NCI-H1048 (cell line): ENCODE measurements around the gene RTF1.
"Not testable (repeated sequence)": the region's sequence is repeated elsewhere in the genome, so short reads cannot be mapped to it uniquely, and the experiment has no call there.

Experiments
- DNase-seq: peaks from one replicate; lab custom pipeline; 2025; lab: John Stamatoyannopoulos, UW

RTF1 gene

DNA sequence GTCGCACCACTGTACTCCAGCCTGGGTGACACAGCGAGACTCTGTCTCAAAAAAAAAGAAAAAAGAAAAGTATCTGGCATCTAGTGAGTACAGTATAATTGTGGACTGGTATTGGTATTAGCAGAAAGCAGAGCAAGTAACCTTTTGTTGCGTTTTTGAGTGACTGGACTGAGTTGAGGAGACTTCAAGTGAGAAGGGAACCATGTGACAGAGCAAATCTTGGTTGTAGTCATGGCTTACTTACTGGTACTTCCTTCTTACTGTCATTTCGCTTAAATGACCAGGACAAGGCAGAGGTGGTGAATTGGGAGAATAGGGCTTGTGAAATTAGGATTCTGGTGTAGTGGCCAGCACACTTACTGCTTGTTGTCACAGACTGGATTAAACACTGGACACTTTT lies 20.6 kb downstream of the RTF1 start:
- no peak for DNase-seq

DNA sequence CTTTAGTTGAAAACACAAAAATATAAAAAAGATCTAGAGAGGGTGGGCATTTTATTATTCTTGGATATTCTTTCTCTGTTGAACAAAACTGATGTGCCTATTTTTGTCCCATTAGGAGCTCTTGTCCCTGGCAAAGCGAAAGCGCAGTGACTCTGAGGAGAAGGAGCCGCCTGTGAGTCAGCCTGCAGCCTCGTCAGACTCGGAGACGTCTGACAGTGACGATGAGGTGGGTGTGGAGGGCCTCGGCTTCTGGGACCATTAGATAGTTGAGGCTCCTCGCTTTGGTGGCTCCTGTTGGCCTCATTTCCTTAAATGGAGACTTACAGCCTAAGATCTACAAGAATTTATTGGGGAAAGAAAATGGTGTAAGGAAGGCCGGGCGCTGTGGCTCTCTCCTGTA lies 21.3 kb downstream of the RTF1 start:
- no peak for DNase-seq

DNA sequence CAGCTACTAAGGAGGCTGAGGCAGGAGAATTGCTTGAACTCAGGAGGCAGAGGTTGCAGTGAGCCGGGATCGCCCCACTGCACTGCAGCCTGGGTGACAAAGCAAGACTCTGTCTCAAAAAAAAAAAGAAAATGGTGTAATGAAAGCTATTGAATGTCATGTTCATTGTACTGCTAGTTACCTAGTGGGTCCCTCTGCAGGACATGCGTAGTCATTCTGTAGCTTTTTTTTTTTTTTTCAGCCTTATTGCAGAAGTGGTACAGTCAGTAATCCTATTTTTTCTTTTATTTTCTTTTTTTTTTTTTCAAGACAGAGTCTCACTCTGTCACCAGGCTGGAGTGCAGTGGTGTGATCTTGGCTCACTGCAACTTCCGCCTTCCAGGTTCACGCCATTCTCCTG lies 21.9 kb downstream of the RTF1 start:
- not testable (repeated sequence) for DNase-seq

DNA sequence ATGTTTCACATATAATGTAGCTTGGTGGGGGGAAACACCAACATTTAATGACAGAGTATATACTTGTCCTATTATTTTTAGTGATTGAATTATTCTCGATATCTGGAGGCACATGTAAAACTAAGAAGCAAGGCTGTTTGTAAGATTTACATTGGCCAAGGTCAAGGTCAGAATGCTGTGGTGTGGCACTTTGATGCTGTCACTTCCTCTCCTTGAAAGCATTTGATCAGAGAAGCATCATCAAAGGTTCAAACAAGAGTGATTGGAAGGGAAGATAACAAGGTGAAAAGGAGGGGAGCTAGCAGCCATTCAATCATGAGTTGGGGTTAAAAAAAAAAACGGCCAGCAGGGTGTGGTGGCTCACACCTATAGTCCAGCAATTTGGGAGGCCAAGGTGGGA lies 26.4 kb downstream of the RTF1 start:
- DNase-seq = no peak

GRCh38 chr15:41445399-41445798 lies 28.5 kb downstream of the RTF1 start:
- DNase-seq = no peak

- no peak for DNase-seq
These were observed 45.3 kb downstream of the RTF1 start for GRCh38 chr15:41462084-41462795.

DNA sequence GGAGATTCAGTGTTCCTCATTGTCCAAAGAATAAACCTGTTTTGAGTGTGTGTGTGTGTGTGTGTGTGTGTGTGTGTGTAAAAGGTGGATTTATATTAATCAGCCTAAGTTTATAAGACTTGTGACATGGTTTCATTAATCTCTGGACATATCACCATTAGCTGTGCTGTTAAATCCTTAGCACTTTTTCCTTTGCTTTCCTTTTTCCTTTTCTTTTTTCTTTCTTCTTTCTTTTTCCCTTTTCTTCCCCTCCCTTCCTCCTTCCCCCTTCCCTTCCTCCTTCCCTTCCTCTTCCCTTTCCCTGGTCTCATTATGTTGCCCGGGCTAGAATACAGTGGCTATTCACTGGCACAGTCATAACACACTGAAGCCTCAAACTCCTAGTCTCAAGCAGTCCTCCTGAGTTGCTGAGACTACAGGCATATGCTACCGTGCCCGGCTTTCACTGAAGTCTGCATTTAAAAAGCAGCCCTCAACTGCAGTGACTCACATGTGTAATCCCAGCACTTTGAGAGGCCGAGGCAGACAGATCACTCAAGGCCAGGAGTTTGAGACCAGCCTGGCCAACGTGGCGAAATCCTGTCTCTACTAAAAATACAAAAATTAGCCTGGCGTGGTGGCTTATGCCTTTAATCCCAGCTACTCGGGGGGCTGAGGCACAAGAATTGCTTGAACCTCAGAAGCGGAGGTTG lies 48.1 kb downstream of the RTF1 start:
- DNase-seq = no peak

GRCh38 chr15:41465822-41466421 lies 49.0 kb downstream of the RTF1 start:
- no peak for DNase-seq

GRCh38 chr15:41466711-41467110 lies 49.8 kb downstream of the RTF1 start:
- no peak for DNase-seq

DNA sequence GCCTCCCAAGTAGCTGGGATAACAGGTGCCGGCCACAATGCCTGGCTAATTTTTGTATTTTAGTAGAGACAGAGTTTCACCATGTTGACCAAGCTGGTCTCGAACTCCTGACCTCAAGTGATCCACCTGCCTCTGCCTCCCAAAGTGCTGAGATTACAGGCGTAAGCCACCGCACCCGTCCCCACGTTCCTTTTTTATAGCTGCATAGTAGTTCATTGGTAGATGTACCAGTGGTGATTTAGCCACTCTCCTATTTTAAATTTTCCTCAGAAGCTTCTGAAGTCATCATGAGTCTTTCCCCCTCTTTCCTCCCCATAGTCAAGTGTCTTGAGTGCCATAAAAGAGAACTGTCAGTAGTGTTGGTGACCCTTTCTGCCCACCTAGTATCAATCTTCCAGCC lies 52.7 kb downstream of the RTF1 start:
- DNase-seq = not testable (repeated sequence)

DNA sequence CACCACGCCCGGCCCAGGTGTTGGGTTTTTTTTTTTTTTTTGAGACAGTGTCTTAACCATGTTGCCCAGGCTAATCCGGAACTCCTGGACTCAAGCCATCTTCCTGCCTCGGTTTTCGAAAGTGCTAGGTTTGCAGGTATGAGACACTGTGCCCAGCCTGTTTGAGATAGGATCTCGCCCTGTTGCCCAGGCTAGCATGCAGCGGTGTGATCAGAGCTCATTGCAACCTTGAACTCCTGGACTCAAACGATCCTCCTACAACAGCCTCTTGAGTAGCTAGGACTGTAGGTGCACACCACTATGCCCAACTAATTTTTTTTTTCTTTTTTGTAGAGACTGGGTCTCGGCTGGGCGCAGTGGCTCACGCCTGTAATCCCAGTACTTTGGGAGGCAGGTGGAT lies 56.5 kb downstream of the RTF1 start:
- no peak for DNase-seq

- DNase-seq = no peak
These were observed 57.5 kb downstream of the RTF1 start for GRCh38 chr15:41474436-41474835.

DNA sequence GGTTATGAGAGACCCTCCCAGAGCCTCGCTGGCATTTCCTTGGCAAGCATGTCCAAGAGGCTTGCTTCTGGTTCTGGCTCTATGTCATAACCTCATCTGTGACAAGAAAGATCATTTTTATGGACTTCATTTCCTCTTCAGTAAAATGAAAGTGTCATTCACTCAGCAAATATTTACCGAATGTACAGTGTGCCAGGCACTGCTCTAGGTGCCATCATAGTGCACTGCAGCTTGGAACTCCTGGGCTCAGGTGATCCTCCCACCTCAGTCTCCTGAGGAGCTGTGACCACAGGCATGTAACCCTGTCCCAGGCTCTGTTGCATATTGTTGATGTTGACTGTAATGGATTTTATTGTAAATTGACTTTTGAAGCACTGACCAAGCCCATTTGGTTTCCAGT lies 58.0 kb downstream of the RTF1 start:
- no peak for DNase-seq

DNA sequence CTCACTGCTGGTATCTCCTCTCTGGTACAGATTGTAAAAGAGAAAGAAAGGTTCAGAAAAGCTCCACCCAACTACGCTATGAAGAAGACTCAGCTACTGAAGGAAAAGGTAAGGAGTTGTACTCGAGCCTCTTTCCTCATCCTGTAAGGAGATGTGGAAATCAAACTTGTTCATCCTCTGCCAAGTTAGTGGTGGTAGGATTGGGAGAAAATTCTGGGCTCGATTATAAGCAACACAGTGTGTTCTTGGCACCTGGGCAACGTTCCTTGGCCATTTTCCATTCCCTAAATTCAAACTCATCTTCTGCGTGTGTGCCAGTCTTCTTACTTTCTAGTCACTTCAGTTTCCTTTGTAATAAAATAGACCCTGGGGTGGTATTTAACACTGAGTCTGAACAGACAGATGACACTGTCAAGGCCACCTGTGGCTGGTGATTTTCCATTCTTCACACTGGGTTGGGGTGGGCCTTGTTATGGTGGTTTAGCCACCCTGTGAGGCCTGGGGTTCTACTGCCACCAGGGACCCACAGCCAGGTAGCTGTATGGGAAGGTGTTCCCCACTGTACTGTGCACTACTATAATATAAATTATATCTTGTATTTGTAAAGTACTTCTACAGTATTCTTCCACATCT lies 59.6 kb downstream of the RTF1 start:
- no peak for DNase-seq

DNA sequence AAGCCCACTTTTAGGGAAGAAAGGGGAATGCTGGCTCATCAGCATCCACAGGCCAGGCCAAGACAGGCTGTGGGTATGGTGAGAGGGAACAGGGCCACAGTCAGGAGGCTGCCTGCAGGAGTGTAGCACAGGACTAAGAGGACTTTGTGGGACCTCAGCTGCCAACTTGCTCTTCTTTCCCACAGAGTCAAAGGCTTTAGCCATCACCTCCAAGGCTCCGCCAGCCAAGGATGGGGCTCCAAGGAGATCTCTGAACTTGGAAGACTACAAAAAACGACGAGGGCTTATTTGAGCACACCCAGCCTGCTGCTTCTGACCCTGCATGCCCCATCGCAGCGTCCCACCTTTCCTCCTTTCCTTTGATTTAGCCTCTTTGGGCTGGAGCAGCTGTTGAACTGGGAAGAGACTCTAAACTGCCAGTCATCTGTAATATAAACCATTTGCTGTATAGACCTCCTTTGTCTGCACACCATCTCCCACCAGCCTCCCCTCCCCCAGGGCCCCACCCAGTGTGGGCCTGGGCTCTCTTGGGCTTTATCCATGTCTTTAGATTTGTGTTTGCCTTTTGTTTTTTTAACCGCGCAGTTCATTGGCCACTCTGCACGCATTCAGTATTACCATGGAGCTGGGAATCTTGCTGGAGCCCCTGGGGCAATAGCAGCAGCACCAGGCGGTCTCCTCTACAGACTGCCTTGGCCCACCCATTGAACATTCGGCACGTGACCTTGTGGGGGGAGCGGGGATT lies 63.7 kb downstream of the RTF1 start:
- DNase-seq = no peak

- DNase-seq = no peak
These were observed 65.4 kb downstream of the RTF1 start for GRCh38 chr15:41482110-41482877.

DNA sequence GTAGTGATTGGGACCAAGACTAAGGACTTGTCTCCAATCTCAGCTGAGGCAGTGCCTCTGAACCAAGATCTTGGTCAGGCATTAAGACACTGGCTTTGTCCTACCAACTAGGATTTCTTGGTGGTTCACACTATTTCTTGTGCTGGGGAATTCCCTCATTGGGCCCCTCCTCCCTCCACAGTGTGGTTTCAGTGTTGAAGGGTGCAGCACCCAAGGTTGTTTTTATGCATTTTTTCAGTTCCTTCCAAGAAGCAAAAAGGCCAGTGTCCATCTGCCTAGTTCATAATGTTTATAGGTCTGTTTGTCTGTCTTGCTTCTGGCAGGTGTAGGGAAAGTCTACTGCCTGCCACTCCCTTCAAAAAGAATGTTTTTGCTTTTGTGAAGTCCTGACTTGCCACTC lies 66.2 kb downstream of the RTF1 start:
- DNase-seq = no peak

- no peak for DNase-seq
These were observed 66.6 kb downstream of the RTF1 start for GRCh38 chr15:41483519-41483918.

GRCh38 chr15:41484937-41485625 lies 68.2 kb downstream of the RTF1 start:
- DNase-seq = no peak

DNA sequence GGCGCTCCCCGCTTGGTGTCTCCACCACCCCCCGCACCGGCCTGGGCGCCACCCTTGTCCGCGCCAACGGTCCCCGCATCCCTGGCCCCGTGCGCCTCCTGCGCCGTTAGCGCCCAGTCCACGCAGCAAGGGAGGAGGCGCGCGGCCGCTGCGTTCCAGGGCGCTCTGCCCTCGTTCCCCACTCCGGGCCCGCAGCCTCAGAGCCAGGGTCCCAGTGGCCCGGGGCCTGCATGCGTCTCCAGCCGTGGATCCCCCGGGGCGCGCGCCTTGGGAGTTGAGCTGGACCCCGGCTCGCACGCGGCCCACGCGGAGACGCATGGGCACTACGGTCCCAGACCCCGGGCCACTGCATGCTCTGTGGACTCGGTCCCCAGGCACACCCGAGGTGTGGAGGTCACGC lies 69.4 kb downstream of the RTF1 start:
- DNase-seq = no peak

DNA sequence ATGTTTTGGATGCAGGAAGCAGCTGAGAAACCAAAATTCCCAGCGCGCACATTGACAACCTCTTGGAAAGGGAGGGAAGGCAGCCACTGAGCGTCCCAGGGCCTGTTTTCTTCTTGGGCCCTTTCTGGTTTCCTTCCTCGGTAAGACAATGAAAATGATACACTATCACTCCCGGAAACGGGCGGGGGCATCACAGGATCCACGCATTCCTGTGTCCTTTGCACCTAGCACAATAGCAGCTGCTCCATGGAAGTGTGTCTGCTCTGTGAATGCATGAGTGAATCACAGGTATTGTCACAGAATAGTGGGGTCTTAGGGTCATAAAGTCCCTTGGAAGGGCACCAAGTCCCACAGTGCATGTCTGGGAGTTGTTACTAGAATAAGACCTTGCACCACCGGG lies 70.5 kb downstream of the RTF1 start:
- DNase-seq = no peak
